Stimulated activated CD8-positive, alpha-beta memory T cell treated with anti-CD3 and anti-CD28 coated beads, Interleukin-15, amount 100 ng/mL, for 1 hour (primary cell): ENCODE results near the gene OTOGL.

Experiments used
- DNase-seq: peaks from one replicate; pipeline ENCODE4 v3.0.0-alpha.2; 2020; ENCODE audit warnings: low read depth

The OTOGL gene

DNA sequence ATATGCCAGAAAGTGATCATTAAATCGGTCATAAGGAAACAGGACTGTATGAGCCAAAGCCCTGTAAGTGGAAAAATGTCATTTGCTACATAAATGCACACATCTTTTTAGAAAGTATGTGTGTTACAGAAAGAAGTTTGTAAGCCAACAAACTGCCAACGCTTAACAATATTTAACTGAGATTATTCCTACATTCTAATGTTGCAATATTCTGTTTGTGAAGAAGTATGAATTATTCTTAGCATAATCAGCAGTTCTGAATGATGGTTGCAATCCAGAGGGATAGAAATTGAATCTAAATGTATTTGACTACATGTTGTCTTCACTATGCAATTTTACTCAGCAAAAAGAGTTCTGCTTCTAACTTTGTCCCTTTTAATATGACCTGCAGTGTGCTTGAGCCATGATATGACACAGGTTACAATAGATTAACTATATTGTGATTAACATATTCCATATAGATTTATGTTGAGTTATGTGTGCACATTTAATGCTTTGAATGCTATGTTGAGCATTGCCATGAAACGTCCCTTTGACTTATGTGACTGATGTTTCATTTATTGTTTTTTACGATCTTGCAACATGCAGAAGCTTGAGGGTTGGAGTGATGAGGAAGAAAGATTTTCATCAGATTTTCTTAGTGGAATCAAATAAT, 277.9 kb downstream of the OTOGL start:
- no peak for DNase-seq

DNA sequence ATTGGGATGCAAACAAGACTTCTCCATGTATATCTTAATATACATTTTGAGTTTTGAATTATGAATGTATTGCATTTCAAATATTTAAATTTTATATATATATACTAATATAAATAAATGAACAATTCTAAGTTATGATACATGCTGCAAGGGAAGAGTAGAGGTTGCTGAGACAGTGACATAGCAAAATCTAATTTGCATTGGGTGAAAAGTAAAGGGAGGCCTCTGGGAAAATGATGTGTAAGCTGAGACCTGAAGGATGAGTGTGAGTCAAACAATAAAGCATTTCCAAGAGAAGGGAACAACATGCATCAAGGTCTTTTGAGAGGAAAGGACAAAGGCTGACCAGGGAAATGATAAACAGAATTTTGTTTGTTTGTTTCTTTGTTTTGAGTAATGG, 281.8 kb downstream of the OTOGL start:
- no peak for DNase-seq

DNA sequence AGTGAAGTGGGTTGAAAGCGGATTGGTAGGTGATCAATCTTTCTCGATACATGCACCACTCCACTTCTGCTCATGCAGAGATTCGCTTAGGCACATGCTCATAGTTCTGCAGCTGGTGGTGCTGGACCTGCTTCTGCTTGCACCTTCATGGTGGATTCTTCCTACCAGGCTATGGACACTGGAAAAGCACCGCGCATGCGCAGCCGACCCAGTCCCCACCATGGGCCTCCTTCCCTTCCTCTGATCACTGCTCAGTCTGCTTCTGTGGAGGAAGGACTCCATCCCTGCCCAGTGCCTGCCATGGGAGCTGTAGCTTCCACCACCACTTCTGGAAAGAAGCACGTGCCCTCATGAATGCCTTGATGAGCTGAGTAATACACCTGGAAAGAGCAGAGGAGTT, 282.9 kb downstream of the OTOGL start:
- DNase-seq: no peak

GRCh38 chr12:80400571-80400991, 301.2 kb downstream of the OTOGL start:
- no peak for DNase-seq

GRCh38 chr12:80401191-80401590, 301.9 kb downstream of the OTOGL start:
- no peak for DNase-seq

DNA sequence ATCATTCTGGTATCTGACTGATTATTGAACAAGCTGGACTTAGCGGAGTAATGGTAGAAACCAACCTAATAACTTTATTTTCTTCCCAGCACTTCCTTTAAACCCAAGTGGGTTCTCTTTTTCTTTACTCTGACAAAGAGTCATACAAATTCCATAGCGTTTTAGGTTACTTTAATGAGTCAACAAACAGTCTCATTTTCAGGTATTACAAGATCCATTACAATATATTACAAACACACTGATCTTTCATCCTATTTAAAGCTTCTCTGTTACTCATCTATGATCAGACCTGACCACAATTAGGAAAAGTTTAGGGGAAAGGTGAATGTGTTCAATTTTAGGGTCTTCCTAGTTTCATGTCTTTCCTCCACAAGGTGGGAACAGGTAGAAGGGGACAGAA, 305.3 kb downstream of the OTOGL start:
- DNase-seq: no peak

DNA sequence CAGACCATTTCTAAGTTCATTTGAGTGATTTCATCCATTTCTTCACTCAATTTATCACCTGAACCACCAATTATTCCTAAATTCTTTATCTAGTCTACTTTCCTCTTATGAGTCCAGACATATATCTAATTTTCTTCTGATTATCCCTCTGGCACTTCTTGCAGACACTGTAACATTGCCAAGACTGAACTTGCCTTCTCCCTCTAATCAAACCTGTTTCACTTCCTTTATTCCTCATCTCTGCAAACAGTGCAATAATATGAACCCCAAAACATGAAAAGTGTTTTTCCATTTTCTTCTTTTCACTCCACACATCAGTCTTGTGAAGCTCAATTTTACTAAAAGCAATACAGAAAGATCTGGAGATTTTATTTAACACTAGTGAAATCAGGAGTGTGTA, 306.9 kb downstream of the OTOGL start:
- no peak for DNase-seq

- no peak for DNase-seq
Observed at GRCh38 chr12:80411787-80412186, 312.4 kb downstream of the OTOGL start.

DNA sequence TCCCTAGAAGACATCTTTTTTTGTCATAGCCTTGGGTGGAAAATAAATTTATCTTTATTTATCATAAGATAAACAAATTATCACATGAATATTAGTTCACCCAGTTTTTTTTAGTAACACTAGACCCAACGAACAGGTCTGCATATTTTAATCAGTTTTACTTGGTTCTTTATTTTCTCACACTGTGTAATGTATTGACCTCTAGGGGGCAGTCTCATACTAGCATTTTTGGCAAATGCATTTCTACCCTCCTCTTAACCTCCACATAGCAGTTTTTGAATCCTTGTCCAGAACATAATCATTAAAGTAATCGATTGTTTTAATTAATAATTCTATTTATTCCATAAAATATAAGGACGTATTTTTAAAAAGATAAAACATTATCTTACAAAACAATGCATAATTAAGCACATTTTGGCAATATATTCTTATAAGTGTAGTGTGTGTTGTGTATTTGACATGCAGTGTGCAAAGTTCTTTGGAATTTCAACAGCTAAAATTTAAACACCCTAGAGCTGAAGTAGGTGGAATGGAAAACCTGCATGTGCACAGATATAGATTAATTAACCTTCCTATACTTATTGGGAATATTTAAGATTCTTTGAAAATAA, 313.1 kb downstream of the OTOGL start:
- no peak for DNase-seq

DNA sequence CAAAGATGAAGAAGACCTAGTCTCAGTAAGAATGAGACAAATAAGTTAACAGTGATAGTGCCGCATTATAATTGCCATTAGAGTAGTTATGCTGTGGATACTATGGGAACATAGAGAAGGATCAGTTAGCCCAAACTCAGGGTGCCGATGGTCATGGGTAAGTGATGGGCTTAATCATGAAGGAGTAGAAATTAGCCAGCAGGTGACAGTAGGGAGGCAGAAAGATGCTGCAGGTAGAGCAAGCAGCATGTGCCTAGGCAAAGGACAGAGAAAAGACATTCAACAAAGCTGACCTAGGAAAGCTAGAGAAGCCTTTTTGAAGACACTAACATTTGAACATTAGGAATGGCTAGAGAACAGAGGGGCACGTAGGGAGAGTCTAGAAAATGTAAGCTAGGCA, 314.1 kb downstream of the OTOGL start:
- no peak for DNase-seq

DNA sequence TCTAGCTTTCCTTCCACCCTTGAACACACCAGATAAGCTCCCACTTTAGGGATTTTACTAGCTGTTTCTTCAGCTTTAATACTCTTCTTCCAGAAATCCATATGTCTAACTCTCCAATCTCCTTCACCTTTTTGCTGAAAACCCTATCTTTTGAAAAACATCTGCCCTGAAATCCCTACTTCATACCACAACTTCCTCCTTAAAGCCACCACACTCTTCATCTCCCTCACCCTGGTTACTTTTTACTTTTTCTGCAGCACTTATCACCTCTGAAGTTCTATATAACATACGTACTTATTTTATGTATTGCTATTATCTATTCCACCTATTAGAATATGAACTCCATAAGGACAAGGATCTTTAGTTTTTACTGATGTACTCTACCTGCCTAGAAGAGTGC, 316.1 kb downstream of the OTOGL start:
- no peak for DNase-seq

- DNase-seq: no peak
Observed at GRCh38 chr12:80419644-80420043, 320.3 kb downstream of the OTOGL start.

- no peak for DNase-seq
Observed at GRCh38 chr12:80420075-80420474, 320.7 kb downstream of the OTOGL start.

DNA sequence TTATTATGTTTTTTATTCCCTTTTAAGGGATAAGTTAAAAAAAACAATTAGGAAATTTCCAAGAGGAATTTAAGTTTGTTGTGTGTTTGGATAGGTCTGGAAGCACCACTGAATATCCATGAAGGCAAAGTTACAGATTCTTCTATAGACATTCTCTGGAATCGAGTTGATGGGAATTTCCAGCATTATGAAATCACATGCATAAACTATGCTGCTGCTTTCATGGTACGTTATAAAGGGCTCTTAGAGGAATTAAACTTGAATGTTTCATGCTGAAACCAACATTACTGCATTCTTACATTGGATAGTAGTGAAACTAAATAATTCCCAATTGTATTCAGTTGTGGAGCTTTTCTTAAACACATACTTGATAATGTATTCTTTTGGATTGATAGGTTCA, 323.2 kb downstream of the OTOGL start:
- no peak for DNase-seq
